Mesenchymal stem cell (in vitro differentiated cells and primary cell): ENCODE measurements around the gene PAPSS2.
A peak's percentile ranks its signal among the peaks of the same experiment; 100 is the strongest.

ENCODE experiments used
- DNase-seq: peaks from one replicate; pipeline ENCODE4 v3.0.0-alpha.2; 2013
- H2AFZ ChIP-seq: one replicate; pipeline ENCODE4 v1.6.1; 2013; ENCODE audit warnings: low read depth, mild to moderate bottlenecking, control low read depth, inconsistent platforms, low read length, moderate library complexity
- H2AK5ac ChIP-seq: 2 replicates; pipeline ENCODE4 v1.6.1; 2013; ENCODE audit warnings: low read length, moderate library complexity, mild to moderate bottlenecking, inconsistent platforms; ENCODE audit not compliant: severe bottlenecking
- H2BK120ac ChIP-seq: one replicate; pipeline ENCODE4 v1.6.1; 2013; ENCODE audit warnings: low read depth, mild to moderate bottlenecking, inconsistent platforms, low read length, moderate library complexity
- H2BK12ac ChIP-seq, 2 experiments: one replicate each; pipeline ENCODE4 v1.6.1; 2013; ENCODE audit warnings: inconsistent platforms in 2 of 2, low read length in 2 of 2, mild to moderate bottlenecking in 2 of 2, moderate library complexity in 2 of 2, control low read depth in 1 of 2
- H2BK15ac ChIP-seq: one replicate; pipeline ENCODE4 v1.6.1; 2013; ENCODE audit warnings: mild to moderate bottlenecking, low read depth, inconsistent platforms; ENCODE audit not compliant: poor library complexity, severe bottlenecking
- H2BK5ac ChIP-seq: 2 replicates; pipeline ENCODE4 v1.6.1; 2013; ENCODE audit warnings: low read depth, mild to moderate bottlenecking, low read length, control low read depth, inconsistent platforms; ENCODE audit not compliant: poor library complexity, severe bottlenecking
- H3K14ac ChIP-seq, 2 experiments: one replicate each; pipeline ENCODE4 v1.6.1; 2013; ENCODE audit warnings: inconsistent platforms in 2 of 2, low read length in 2 of 2, control low read depth in 1 of 2, mild to moderate bottlenecking in 1 of 2, moderate library complexity in 1 of 2
- H3K18ac ChIP-seq, 2 experiments: one replicate each; pipeline ENCODE4 v1.6.1; 2013; ENCODE audit warnings: inconsistent platforms in 2 of 2, low read length in 2 of 2, control low read depth in 1 of 2, low read depth in 1 of 2, mild to moderate bottlenecking in 1 of 2
- H3K23ac ChIP-seq, 2 experiments: one replicate each; pipeline ENCODE4 v1.6.1; 2013; ENCODE audit warnings: inconsistent platforms in 2 of 2, low read length in 2 of 2, mild to moderate bottlenecking in 2 of 2, moderate library complexity in 2 of 2, control low read depth in 1 of 2
- H3K27ac ChIP-seq: 2 replicates; pipeline ENCODE4 v1.5.1; 2013; ENCODE audit warnings: mild to moderate bottlenecking, moderate library complexity, low read length, control low read depth, inconsistent platforms; ENCODE audit not compliant: poor library complexity, severe bottlenecking
- H3K27me3 ChIP-seq, 2 experiments: 2 replicates each; pipeline versions ENCODE4 v1.6.1 to v1.7.0; 2013; ENCODE audit warnings: low read length in 2 of 2, mild to moderate bottlenecking in 2 of 2, moderate library complexity in 2 of 2, control low read depth in 1 of 2, inconsistent platforms in 1 of 2; ENCODE audit not compliant: control insufficient read depth in 1 of 2, insufficient read depth in 1 of 2
- H3K36me3 ChIP-seq, 2 experiments: 2 replicates each; pipeline versions ENCODE4 v1.6.1 to v1.7.0; 2013; ENCODE audit warnings: low read length in 2 of 2, control low read depth in 1 of 2, inconsistent platforms in 1 of 2, low read depth in 1 of 2, mild to moderate bottlenecking in 1 of 2; ENCODE audit not compliant: insufficient read depth in 2 of 2, control insufficient read depth in 1 of 2
- H3K4ac ChIP-seq, 2 experiments: one replicate each; pipeline ENCODE4 v1.6.1; 2013; ENCODE audit warnings: inconsistent platforms in 2 of 2, low read length in 2 of 2, mild to moderate bottlenecking in 2 of 2, moderate library complexity in 2 of 2, control low read depth in 1 of 2, low read depth in 1 of 2
- H3K4me1 ChIP-seq: 2 replicates; pipeline ENCODE4 v1.6.1; 2013; ENCODE audit warnings: low read depth, low read length, control low read depth; ENCODE audit not compliant: control insufficient read depth, insufficient read depth
- H3K4me2 ChIP-seq: 2 replicates; pipeline ENCODE4 v1.6.1; 2013; ENCODE audit warnings: low read length, mild to moderate bottlenecking, inconsistent platforms; ENCODE audit not compliant: poor library complexity, severe bottlenecking
- H3K4me3 ChIP-seq, 2 experiments: 2 replicates each; pipeline versions ENCODE4 v1.5.1 to v1.7.0; 2013; ENCODE audit warnings: low read length in 2 of 2, mild to moderate bottlenecking in 2 of 2, control low read depth in 1 of 2, low read depth in 1 of 2; ENCODE audit not compliant: insufficient read depth in 1 of 2
- H3K79me1 ChIP-seq: replicated peaks from 2 replicates; pipeline ENCODE4 v1.6.1; 2013; ENCODE audit warnings: mild to moderate bottlenecking, control low read depth, low read length, inconsistent platforms; ENCODE audit not compliant: poor library complexity, severe bottlenecking
- H3K9ac ChIP-seq: 2 replicates; pipeline ENCODE4 v1.7.0; 2013; ENCODE audit warnings: mild to moderate bottlenecking, low read length, moderate library complexity
- H3K9me3 ChIP-seq: 2 replicates; pipeline ENCODE4 v1.7.0; 2013; ENCODE audit warnings: mild to moderate bottlenecking, low read length; ENCODE audit not compliant: control insufficient read depth
- H4K8ac ChIP-seq: one replicate; pipeline ENCODE4 v1.6.1; 2013; ENCODE audit warnings: inconsistent platforms, mild to moderate bottlenecking, low read length, moderate library complexity
- H4K91ac ChIP-seq: one replicate; pipeline ENCODE4 v1.6.1; 2013; ENCODE audit warnings: mild to moderate bottlenecking, low read length, inconsistent platforms
- WGBS: methylation state at CpG from one replicate; pipeline ENCODE4 v1.1.7; 2013; ENCODE audit warnings: mixed read lengths; 5-methylcytosine and 5-hydroxymethylcytosine counted together

Gene PAPSS2

DNA sequence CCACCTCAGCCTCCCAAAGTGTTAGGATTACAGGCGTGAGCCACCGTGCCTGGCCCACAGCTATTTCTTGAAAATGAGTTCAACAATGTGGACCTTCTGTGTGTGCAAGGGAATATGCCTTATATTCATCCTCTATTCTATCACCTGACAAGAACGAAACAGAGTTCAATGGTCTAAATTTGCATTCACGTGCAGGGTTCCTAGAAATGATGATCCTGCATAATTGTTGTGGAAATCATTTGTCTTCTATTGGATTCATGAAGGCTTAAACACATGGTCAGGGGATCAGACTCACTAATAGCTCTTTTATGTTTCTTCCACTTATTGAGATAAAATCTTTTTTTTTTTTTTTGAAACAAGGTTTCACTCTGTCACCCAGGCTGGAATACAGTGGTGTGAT lies 23.7 kb downstream of the PAPSS2 start:
- no peak overlapping the region for H3K9ac ChIP-seq
- H2BK5ac ChIP-seq: no peak overlapping the region
- DNase-seq: no peak
- H3K23ac ChIP-seq: no peak overlapping the region
- no peak overlapping the region for H3K4me3 ChIP-seq
- no peak overlapping the region for H2AFZ ChIP-seq
- H3K4me2 ChIP-seq: no peak overlapping the region
- no peak overlapping the region for H3K14ac ChIP-seq
- H3K79me1 ChIP-seq: peaks cover 14% of the 10 kb centered on the region
- no peak overlapping the region for H2BK12ac ChIP-seq
- H3K27me3 ChIP-seq: no peaks in the 10 kb centered on the region
- H3K4ac ChIP-seq: no peak overlapping the region
- no peak overlapping the region for H2AK5ac ChIP-seq
- H3K9me3 ChIP-seq: no peaks in the 10 kb centered on the region
- no peak overlapping the region for H4K91ac ChIP-seq
- no peaks in the 10 kb centered on the region for H3K4me1 ChIP-seq
- H2BK120ac ChIP-seq: no peak overlapping the region
- H2BK15ac ChIP-seq: no peak overlapping the region
- no peak overlapping the region for H3K27ac ChIP-seq
- WGBS: 100% methylated on average over 3 of the region's 4 CpGs
- H4K8ac ChIP-seq: no peak overlapping the region
- H3K18ac ChIP-seq: no peak overlapping the region
- H3K36me3 ChIP-seq: peaks cover 0 to 10% of the 10 kb centered on the region in 2 experiments

DNA sequence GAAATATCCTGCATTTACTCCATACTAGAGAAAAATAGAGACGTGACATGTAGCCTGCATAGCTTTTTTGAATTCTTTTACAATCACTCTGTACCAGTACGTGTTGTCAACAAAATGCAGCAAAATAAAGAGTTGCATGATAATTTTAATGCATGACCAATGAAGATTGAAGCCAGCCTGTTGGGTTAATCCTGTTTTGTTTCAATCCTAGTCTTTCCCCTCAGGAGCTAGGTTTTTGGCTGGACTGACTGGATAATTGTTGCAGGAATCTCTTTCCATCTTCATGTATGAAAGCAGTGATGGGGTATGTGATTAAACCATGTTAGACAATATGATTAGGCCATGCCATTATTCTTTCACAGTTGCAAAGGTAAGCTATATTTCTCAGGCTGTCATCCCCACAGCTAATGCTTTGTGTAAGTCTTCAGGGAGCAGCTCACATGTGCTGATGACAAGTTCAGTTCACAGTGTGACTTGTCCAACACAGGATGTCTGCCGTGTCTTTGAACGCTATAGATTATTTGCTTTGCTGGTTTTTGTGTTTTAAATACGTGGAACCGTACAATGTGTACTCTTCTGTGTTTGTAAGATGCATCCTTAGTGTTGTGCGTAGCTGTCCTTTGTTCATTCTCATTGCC lies 24.4 kb downstream of the PAPSS2 start:
- H4K91ac ChIP-seq: no peak overlapping the region
- no peak overlapping the region for H4K8ac ChIP-seq
- H3K27ac ChIP-seq: no peak overlapping the region
- H3K9ac ChIP-seq: no peak overlapping the region
- no peaks in the 10 kb centered on the region for H3K27me3 ChIP-seq
- no peak overlapping the region for H2BK15ac ChIP-seq
- no peak overlapping the region for H3K14ac ChIP-seq
- no peak overlapping the region for H3K4me2 ChIP-seq
- H2BK12ac ChIP-seq: no peak overlapping the region
- no peak overlapping the region for H2BK5ac ChIP-seq
- no peak overlapping the region for H3K23ac ChIP-seq
- H3K9me3 ChIP-seq: no peaks in the 10 kb centered on the region
- H3K36me3 ChIP-seq: peaks cover 0 to 10% of the 10 kb centered on the region in 2 experiments
- H3K4me1 ChIP-seq: no peaks in the 10 kb centered on the region
- H2AK5ac ChIP-seq: no peak overlapping the region
- no peak overlapping the region for H2AFZ ChIP-seq
- no peak for DNase-seq
- 91% methylated on average over 7 of the region's 7 CpGs for WGBS
- H3K79me1 ChIP-seq: peaks cover 14% of the 10 kb centered on the region
- no peak overlapping the region for H3K4ac ChIP-seq
- no peak overlapping the region for H2BK120ac ChIP-seq
- H3K18ac ChIP-seq: no peak overlapping the region
- no peak overlapping the region for H3K4me3 ChIP-seq

- H4K91ac ChIP-seq: no peak overlapping the region
- H3K14ac ChIP-seq: no peak overlapping the region
- H2AFZ ChIP-seq: no peak overlapping the region
- H3K4me2 ChIP-seq: no peak overlapping the region
- no peak overlapping the region for H3K27ac ChIP-seq
- H4K8ac ChIP-seq: no peak overlapping the region
- H3K9me3 ChIP-seq: no peaks in the 10 kb centered on the region
- H3K27me3 ChIP-seq: no peaks in the 10 kb centered on the region
- no peak for DNase-seq
- no peak overlapping the region for H3K18ac ChIP-seq
- H3K4me1 ChIP-seq: no peaks in the 10 kb centered on the region
- WGBS: 92% methylated on average over 4 of the region's 5 CpGs
- no peak overlapping the region for H3K9ac ChIP-seq
- no peak overlapping the region for H3K4ac ChIP-seq
- no peak overlapping the region for H2BK15ac ChIP-seq
- no peak overlapping the region for H3K23ac ChIP-seq
- H3K4me3 ChIP-seq: no peak overlapping the region
- H2AK5ac ChIP-seq: no peak overlapping the region
- peaks cover 8% of the 10 kb centered on the region for H3K79me1 ChIP-seq
- H2BK12ac ChIP-seq: no peak overlapping the region
- H2BK5ac ChIP-seq: no peak overlapping the region
- peaks cover 0 to 10% of the 10 kb centered on the region in 2 experiments for H3K36me3 ChIP-seq
- H2BK120ac ChIP-seq: no peak overlapping the region
Observed at GRCh38 chr10:87685832-87686574, 26.3 kb downstream of the PAPSS2 start.

DNA sequence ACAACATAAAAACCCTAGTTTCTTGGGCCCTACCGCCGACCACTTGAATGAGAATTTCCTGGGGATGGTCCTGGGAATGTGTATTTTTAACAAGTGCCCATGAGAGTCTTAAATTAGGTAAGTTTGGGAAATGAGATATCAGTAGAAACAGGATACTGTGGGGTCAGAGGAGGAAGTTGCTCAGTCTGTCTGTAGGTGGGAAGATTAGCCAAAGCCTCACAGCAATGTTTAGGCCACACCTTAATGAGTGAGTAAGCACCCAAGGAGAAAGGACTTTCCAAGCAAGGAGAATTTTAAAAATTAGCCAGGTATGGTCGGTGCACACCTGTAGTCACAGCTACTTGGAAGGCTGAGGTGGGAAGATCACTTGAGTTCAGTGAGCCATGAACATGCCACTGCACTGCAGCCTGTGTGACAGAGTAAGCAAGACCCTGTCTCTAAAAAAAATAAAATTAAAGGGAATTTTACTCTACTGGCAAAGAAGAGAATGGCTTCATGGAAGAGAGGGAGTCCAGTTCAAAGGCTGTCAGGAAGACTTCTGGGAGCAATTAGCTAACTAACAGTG lies 31.9 kb downstream of the PAPSS2 start:
- Histone ChIP-seq H4K91ac (no peak overlapping the region), H4K8ac (no peak overlapping the region), H3K27me3 (no peaks in the 10 kb centered on the region), H3K4me2 (no peak overlapping the region), H3K27ac (no peak overlapping the region), H3K4ac (no peak overlapping the region), H3K79me1 (peaks cover 4% of the 10 kb centered on the region), H3K36me3 (no peaks in the 10 kb centered on the region), H2AFZ (no peak overlapping the region), H3K18ac (no peak overlapping the region), H2AK5ac (peak overlapping the region; percentile 58), H3K4me3 (no peak overlapping the region), H3K23ac (no peak overlapping the region), H2BK120ac (no peak overlapping the region), H3K4me1 (no peaks in the 10 kb centered on the region), H3K9me3 (no peaks in the 10 kb centered on the region), H2BK15ac (no peak overlapping the region), H3K9ac (no peak overlapping the region), H2BK12ac (no peak overlapping the region), H2BK5ac (no peak overlapping the region), H3K14ac (no peak overlapping the region)
- no peak for DNase-seq
- WGBS: 86% methylated on average over 3 of the region's 3 CpGs
